NCI-H446 (cell line): Measurements from ENCODE around the gene TNFSF4.
"Not testable (repeated sequence)": the region's sequence is repeated elsewhere in the genome, so short reads cannot be mapped to it uniquely, and the experiment has no call there.

ENCODE experiments used
- DNase-seq, 2 experiments: peaks; one replicate each; lab custom pipeline; 2025; lab: John Stamatoyannopoulos, UW

The TNFSF4 gene

GRCh38 chr1:173163222-173163621 is 43.9 kb downstream of the TNFSF4 start:
- DNase-seq: no peak

- DNase-seq: no peak
Measured at GRCh38 chr1:173162601-173163000, 44.5 kb downstream of the TNFSF4 start.

- DNase-seq: no peak
Measured at GRCh38 chr1:173161510-173162221, 45.5 kb downstream of the TNFSF4 start.

- not testable (repeated sequence) for DNase-seq
Measured at GRCh38 chr1:173153964-173154363, 53.2 kb downstream of the TNFSF4 start.

GRCh38 chr1:173153503-173153902 is 53.6 kb downstream of the TNFSF4 start:
- no peak for DNase-seq

- no peak for DNase-seq
Measured at GRCh38 chr1:173152598-173152997, 54.5 kb downstream of the TNFSF4 start.

GRCh38 chr1:173150795-173151194 is 56.3 kb downstream of the TNFSF4 start:
- no peak for DNase-seq

- no peak for DNase-seq
Measured at GRCh38 chr1:173149887-173150286, 57.2 kb downstream of the TNFSF4 start.

GRCh38 chr1:173148971-173149370 is 58.2 kb downstream of the TNFSF4 start:
- DNase-seq: no peak

GRCh38 chr1:173148545-173148944 is 58.6 kb downstream of the TNFSF4 start:
- no peak for DNase-seq

- DNase-seq: no peak
Measured at GRCh38 chr1:173140733-173141132, 66.4 kb downstream of the TNFSF4 start.

- DNase-seq: no peak
Measured at GRCh38 chr1:173139706-173140105, 67.4 kb downstream of the TNFSF4 start.

GRCh38 chr1:173137107-173137706 is 69.9 kb downstream of the TNFSF4 start:
- no peak for DNase-seq

- no peak for DNase-seq
Measured at GRCh38 chr1:173134800-173135199, 72.3 kb downstream of the TNFSF4 start.

GRCh38 chr1:173134029-173134428 is 73.1 kb downstream of the TNFSF4 start:
- DNase-seq: no peak
